Muscle of leg (tissue), 11 donors: ENCODE data around the gene TRABD2A. TPM values are rescaled to one million over a fixed set of nuclear protein-coding genes. Genes with fewer than 3 reads are reported as not detected.

ENCODE experiments used
- DNase-seq: peaks from one replicate; pipeline ENCODE4 v3.0.0; 2013
- H3K27ac ChIP-seq: one replicate; pipeline ENCODE4 v1.5.1; 2013; ENCODE audit warnings: mild to moderate bottlenecking, low read length, control low read depth
- H3K27me3 ChIP-seq: one replicate; pipeline ENCODE4 v1.6.1; 2013; ENCODE audit warnings: low read length; ENCODE audit not compliant: control insufficient read depth, insufficient read depth
- H3K36me3 ChIP-seq: one replicate; pipeline ENCODE4 v1.6.1; 2013; ENCODE audit warnings: low read length; ENCODE audit not compliant: control insufficient read depth, insufficient read depth
- H3K4me1 ChIP-seq: one replicate; pipeline ENCODE4 v1.6.1; 2013; ENCODE audit warnings: low read length; ENCODE audit not compliant: control insufficient read depth, insufficient read depth
- H3K4me3 ChIP-seq: one replicate; pipeline ENCODE4 v1.5.1; 2013; ENCODE audit warnings: low read length, control low read depth
- H3K9me3 ChIP-seq: replicated peaks from 2 replicates; pipeline ENCODE4 v1.6.1; 2013; ENCODE audit warnings: low read depth, low read length; ENCODE audit not compliant: control insufficient read depth
- WGBS: methylation state at CpG from one replicate; pipeline ENCODE4 v1.1.5; 2013; ENCODE audit warnings: missing lambda C conversion rate; ENCODE audit not compliant: insufficient coverage; 5-methylcytosine and 5-hydroxymethylcytosine counted together
- polyA plus RNA-seq, 8 donors: library from polyadenylated mRNA; unstranded; fragments of 120-200 nt; gene quantifications; one replicate each; pipeline versions ENCODE4 v1.2.1 to v1.2.3, GENCODE V29; 2013; ENCODE audit warnings: inconsistent platforms in 1 of 8, low replicate concordance in 1 of 8; ENCODE audit not compliant: insufficient read length in 8 of 8, insufficient read depth in 1 of 8
- total RNA-seq: library from RNA; stranded (reverse); fragments of 120-200 nt; gene quantifications from one replicate; pipeline ENCODE4 v1.2.4, GENCODE V29; 2013

Gene TRABD2A
- total and polyA plus RNA-seq, 9 donors, result 0.07 to 1.3 (median 0.23) TPM

- DNase-seq, result no peak
- Histone ChIP-seq H3K4me1 (no peaks in the 10 kb centered on the region), H3K9me3 (no peaks in the 10 kb centered on the region), H3K27ac (no peak overlapping the region), H3K27me3 (no peaks in the 10 kb centered on the region), H3K36me3 (no peaks in the 10 kb centered on the region), H3K4me3 (no peak overlapping the region)
- WGBS, result no CpG with 5 or more reads among the region's 1 CpG
These were observed 80.6 kb downstream of the TRABD2A start for GRCh38 chr2:84800194-84800805.

- DNase-seq, result no peak
- H3K36me3 ChIP-seq, result no peaks in the 10 kb centered on the region
- H3K27me3 ChIP-seq, result no peaks in the 10 kb centered on the region
- no peak overlapping the region for H3K27ac ChIP-seq
- no peaks in the 10 kb centered on the region for H3K4me1 ChIP-seq
- WGBS, result no CpG with 5 or more reads among the region's 1 CpG
- no peak overlapping the region for H3K4me3 ChIP-seq
- no peaks in the 10 kb centered on the region for H3K9me3 ChIP-seq
These were observed 81.1 kb downstream of the TRABD2A start for GRCh38 chr2:84799772-84800171.

GRCh38 chr2:84797271-84797670 lies 83.6 kb downstream of the TRABD2A start:
- Histone ChIP-seq H3K36me3 (no peaks in the 10 kb centered on the region), H3K4me3 (no peak overlapping the region), H3K27me3 (no peaks in the 10 kb centered on the region), H3K4me1 (no peaks in the 10 kb centered on the region), H3K27ac (no peak overlapping the region), H3K9me3 (no peaks in the 10 kb centered on the region)
- WGBS, result 93% methylated on average over 2 of the region's 3 CpGs
- DNase-seq, result no peak

GRCh38 chr2:84796798-84797197 lies 84.1 kb downstream of the TRABD2A start:
- Histone ChIP-seq H3K4me1 (no peaks in the 10 kb centered on the region), H3K36me3 (no peaks in the 10 kb centered on the region), H3K4me3 (no peak overlapping the region), H3K9me3 (no peaks in the 10 kb centered on the region), H3K27ac (no peak overlapping the region), H3K27me3 (no peaks in the 10 kb centered on the region)
- DNase-seq, result no peak

- no peak overlapping the region for H3K4me3 ChIP-seq
- no peaks in the 10 kb centered on the region for H3K27me3 ChIP-seq
- no peaks in the 10 kb centered on the region for H3K9me3 ChIP-seq
- no peaks in the 10 kb centered on the region for H3K36me3 ChIP-seq
- H3K27ac ChIP-seq, result no peak overlapping the region
- H3K4me1 ChIP-seq, result no peaks in the 10 kb centered on the region
- no peak for DNase-seq
- 100% methylated on average over 2 of the region's 4 CpGs for WGBS
These were observed 87.2 kb downstream of the TRABD2A start for GRCh38 chr2:84793641-84794040.

- Histone ChIP-seq H3K36me3 (no peaks in the 10 kb centered on the region), H3K4me3 (no peak overlapping the region), H3K9me3 (no peaks in the 10 kb centered on the region), H3K27ac (no peak overlapping the region), H3K27me3 (no peaks in the 10 kb centered on the region), H3K4me1 (no peaks in the 10 kb centered on the region)
- DNase-seq, result no peak
- WGBS, result 82% methylated on average over 6 of the region's 6 CpGs
These were observed 87.9 kb downstream of the TRABD2A start for GRCh38 chr2:84792856-84793522.

- Histone ChIP-seq H3K27me3 (no peaks in the 10 kb centered on the region), H3K9me3 (no peaks in the 10 kb centered on the region), H3K27ac (no peak overlapping the region), H3K4me1 (no peaks in the 10 kb centered on the region), H3K36me3 (no peaks in the 10 kb centered on the region), H3K4me3 (no peak overlapping the region)
- no peak for DNase-seq
- WGBS, result no CpG with 5 or more reads among the region's 3 CpGs
These were observed 92.4 kb downstream of the TRABD2A start for GRCh38 chr2:84788498-84788897.

- no peak overlapping the region for H3K4me3 ChIP-seq
- no peaks in the 10 kb centered on the region for H3K9me3 ChIP-seq
- WGBS, result no CpG with 5 or more reads among the region's 1 CpG
- DNase-seq, result no peak
- no peaks in the 10 kb centered on the region for H3K4me1 ChIP-seq
- no peaks in the 10 kb centered on the region for H3K36me3 ChIP-seq
- no peak overlapping the region for H3K27ac ChIP-seq
- no peaks in the 10 kb centered on the region for H3K27me3 ChIP-seq
These were observed 92.9 kb downstream of the TRABD2A start for GRCh38 chr2:84788027-84788426.

- H3K27me3 ChIP-seq, result no peaks in the 10 kb centered on the region
- H3K27ac ChIP-seq, result no peak overlapping the region
- H3K4me1 ChIP-seq, result no peaks in the 10 kb centered on the region
- no peaks in the 10 kb centered on the region for H3K9me3 ChIP-seq
- DNase-seq, result no peak
- no peaks in the 10 kb centered on the region for H3K36me3 ChIP-seq
- H3K4me3 ChIP-seq, result no peak overlapping the region
These were observed 94.3 kb downstream of the TRABD2A start for GRCh38 chr2:84786601-84787000.

GRCh38 chr2:84785950-84786349 lies 94.9 kb downstream of the TRABD2A start:
- H3K4me3 ChIP-seq, result no peak overlapping the region
- no peaks in the 10 kb centered on the region for H3K36me3 ChIP-seq
- no CpG with 5 or more reads among the region's 4 CpGs for WGBS
- no peaks in the 10 kb centered on the region for H3K9me3 ChIP-seq
- H3K27ac ChIP-seq, result no peak overlapping the region
- DNase-seq, result no peak
- H3K4me1 ChIP-seq, result no peaks in the 10 kb centered on the region
- no peaks in the 10 kb centered on the region for H3K27me3 ChIP-seq
